ENCODE data around the gene IL1B.

GRCh38 chr2:112880696-112881095 lies 44.1 kb upstream of the IL1B start:
- TF ChIP-seq CTCF (IDR thresholded peaks at IDR 0.05) (no peak), POLR2A (IDR thresholded peaks at IDR 0.05; ENCODE audit: low read depth) (no peak), EP300 (IDR thresholded peaks at IDR 0.05) (no peak), POLR2AphosphoS5 (IDR thresholded peaks at IDR 0.05) (no peak)

All from esophagus muscularis mucosa (tissue), 4 donors.